Measurements from ENCODE around the gene UXT. TPM values are rescaled to one million over a fixed set of nuclear protein-coding genes. Genes with fewer than 3 reads are reported as not detected.
"Not testable (repeated sequence)": the region's sequence is repeated elsewhere in the genome, so short reads cannot be mapped to it uniquely, and the experiment has no call there.

The UXT gene, protein sequence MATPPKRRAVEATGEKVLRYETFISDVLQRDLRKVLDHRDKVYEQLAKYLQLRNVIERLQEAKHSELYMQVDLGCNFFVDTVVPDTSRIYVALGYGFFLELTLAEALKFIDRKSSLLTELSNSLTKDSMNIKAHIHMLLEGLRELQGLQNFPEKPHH
- 62.6 and 106 TPM in 2 replicates for total RNA-seq

DNA sequence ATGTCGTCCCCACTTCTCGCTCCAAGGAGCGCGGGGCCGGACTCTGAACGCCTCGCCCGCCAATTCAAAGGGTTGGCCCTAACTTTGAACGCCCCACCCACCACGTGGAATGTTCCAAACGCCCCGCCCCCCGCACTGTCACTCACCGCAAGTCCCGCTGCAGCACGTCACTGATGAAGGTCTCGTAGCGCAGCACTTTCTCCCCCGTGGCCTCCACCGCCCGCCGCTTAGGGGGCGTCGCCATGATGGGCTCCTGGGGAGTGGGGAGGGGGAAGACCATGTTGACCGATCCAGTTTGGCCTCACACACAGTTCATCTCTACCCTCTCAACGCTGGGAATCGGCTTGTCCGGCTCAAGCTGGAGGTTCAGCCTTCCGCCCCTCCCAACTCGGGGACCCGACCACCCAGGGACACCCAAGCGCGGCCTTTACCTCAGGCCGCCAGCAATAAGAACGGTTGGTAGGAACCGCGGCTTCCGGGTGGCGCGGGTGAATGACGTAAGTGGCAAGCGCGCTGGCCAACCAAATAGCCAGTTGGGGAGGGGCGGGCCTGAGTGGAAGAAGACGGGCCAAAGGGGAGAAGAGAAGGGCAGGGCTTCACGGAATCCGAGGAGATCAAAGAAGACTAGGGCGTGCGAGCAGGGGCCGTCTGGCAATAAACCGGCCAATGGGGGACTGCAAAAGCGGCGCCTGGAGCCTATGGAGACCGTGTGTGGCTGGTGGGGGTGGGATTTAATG lies at the start of gene UXT:
TSS of gene UXT (minus strand) at position 497 of the 737 bp plus-strand sequence. CDS start at position 244, 253 bp downstream.
- peak; percentile 84 for DNase-seq (ENCODE audit: low read depth)

GRCh38 chrX:47707031-47707780 lies 48.2 kb upstream of the UXT start:
- no peak for DNase-seq (ENCODE audit: low read depth)

DNA sequence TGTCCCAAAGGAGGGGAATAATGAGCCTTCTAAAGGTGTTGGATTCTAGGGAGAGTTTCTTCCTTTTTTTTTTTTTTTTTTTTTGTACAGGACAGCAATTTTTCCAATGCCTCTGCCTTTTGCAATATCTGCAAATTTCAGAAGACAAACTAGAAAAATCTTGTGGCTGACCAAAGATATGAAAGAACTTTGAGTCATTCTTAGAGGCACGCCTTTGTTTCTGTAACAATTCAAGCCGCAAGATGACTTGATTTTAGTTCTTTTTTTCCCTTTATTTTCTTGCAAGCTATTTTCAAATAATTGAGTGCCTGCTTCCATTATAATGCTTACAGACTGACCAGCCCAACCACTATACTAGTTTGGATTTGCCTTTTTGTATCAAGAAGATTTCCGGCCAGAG lies 47.6 kb upstream of the UXT start:
- no peak for DNase-seq (ENCODE audit: low read depth)

GRCh38 chrX:47704736-47705135 lies 45.8 kb upstream of the UXT start:
- DNase-seq (ENCODE audit: low read depth) = no peak

DNA sequence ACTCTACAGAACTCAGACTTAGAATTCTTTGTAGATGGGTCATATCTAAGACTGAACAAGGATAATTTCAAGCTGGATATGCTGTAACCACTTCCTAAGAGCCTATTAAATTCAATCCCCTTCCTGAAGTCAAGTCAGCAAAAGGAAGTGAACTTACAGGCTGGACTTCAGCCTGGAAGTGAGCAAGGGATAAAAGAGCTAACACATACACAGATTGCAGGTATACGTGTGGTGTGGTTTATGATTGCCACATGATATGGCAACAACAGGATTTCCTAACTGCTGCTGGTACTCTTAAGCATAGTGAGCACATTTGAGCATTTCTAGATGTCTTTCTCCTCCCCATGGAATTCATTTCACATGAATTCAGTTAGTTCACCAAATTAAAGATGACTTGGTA lies 38.2 kb upstream of the UXT start:
- DNase-seq (ENCODE audit: low read depth) = no peak

DNA sequence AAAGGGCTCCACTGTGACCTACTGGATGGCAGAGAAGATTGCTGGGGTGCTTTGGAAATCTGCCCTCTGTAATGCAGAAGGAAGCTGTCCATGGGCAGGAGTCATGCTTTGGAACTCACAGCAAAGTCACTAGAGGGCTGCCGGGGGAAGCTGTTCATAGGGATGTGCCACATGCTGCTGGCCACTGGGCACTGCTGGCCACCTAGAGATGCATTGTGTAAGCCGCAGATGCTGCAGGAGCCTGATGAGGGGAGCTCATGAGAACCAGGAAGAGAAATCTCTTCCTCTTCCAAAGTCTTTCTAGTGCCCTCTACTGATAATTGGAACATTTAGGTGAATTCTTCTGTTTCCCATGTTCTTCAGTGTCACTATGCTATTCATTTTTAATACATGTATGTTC lies 31.2 kb upstream of the UXT start:
- peak; percentile 2 for DNase-seq (ENCODE audit: low read depth)

DNA sequence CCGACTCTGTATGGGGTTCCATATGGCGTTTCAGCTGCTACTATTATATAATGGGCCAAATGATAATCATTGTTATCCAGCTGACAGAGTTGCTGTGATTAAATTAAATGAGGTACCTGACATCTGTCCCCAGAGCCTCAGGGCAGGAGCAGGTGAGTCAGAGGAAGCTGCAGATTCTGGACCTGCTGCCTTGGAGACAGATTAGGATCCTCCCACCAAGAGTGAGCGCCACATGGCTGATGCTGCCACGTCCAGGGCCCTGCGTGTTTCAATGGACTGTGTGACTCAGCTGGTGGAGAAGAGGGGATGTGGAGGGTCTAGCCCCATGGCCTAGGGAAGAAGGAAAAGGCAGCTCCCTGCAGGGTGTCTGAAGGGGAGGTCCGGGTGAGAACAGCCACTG lies 28.3 kb upstream of the UXT start:
- DNase-seq (ENCODE audit: low read depth) = no peak

DNA sequence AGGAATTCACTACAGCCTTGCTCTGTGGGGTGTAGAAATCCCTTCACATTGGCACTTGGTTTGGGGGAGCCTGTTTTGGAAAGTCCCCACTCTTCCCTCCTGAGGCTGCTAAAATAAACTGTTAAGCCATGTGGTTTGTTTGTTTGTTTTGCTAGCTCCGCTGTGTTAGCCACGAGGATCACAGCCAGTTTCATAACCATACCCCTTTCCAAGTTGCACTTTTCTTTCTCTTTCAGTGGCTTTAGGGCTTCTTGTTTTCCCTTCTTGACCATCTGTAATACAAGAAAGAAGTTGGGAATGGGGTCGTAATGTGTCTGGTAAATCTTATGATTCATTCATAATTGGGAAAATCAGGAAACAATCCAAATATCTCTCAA lies 24.8 kb upstream of the UXT start:
- no peak for DNase-seq (ENCODE audit: low read depth)

DNA sequence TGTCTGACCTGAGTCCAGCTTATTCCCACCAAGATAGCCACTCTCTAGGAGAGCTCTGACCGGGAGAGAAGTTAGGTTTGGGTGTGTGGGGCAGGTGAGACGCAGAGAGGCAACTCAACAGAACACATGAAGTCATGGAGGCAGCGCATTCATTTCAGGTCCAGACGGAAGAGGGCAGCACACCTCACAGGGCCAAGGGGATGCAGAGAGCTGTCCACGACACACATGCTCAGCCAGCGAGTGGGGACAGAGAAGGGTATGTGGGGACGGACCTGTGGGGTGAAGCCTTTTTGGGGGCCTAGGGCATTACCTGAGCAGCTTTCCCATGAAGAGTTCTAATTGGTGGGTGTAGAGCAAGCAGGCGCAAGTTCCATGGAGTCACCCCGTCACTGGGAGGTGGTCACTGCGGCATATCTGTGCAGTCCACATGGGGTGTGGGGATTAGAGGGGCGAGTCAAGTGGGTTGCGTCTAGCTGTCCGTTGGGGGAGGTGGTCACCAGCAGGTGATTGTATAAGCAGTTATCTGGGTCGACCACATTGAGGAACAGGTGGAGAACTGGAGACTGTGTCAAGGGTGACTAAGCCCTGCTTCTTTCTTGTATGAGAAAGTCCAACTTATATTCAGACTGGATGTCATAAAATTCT lies 24.3 kb upstream of the UXT start:
- DNase-seq (ENCODE audit: low read depth) = peak; percentile 18

DNA sequence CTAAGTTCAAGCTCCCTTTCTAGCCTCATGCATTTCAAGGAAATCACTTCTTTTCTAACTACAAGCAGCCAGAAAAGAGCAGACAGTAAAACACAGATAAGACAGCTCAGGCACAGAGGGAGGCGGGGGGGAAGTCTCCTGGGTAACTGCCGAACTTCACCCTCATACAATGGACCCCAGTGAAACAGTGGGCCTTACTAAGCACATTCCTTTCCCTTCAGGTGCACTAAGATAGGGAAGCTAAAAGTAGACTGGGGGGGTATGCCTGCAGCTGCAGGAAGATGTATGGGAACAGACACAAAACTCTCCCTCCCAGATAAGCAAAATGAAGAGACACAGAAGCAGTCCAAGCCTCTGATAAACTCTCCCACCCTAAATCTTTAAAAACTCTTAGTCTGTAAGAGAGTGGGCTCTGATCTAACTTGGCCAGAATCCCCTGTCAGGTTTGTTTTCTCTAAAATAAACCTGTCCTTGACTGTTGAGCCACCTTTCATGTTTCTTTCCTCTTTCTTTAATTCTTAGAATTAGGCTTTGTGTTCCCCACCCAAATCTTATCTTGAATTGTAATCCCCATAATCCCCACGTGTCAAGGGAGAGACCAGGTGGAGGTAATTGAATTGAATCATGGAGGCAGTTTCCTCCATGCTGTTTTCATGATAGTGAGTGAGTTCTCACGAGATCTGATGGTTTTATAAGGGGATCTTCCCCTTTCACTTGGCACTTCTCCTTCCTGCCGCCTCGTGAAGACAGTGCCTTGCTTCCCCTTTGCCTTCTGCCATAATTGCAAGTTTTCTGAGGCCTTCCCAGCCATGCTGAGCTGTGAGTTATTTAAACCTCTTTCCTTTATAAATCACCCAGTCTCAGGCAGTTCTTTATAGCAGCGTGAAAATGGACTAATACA lies 17.2 kb upstream of the UXT start:
- DNase-seq (ENCODE audit: low read depth) = not testable (repeated sequence)

DNA sequence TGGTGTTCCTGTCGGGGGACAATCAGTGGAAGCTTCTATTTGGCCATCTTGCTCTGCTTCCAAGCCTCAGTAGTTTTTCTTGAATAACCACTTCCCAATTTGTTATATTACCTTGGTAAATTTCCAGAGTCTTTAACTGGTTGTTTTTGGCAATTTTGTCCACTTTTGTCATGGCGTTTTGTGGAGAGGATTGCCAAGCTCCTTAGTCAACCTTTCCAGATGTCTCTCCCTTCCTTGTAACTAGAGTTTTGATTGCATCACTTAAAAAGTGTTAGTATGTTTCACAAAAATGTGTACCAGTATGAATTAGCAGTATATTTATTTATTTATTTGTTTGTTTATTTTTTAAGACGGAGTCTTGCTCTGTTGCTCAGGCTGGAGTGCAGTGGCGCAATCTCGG lies 15.8 kb upstream of the UXT start:
- DNase-seq (ENCODE audit: low read depth) = no peak

DNA sequence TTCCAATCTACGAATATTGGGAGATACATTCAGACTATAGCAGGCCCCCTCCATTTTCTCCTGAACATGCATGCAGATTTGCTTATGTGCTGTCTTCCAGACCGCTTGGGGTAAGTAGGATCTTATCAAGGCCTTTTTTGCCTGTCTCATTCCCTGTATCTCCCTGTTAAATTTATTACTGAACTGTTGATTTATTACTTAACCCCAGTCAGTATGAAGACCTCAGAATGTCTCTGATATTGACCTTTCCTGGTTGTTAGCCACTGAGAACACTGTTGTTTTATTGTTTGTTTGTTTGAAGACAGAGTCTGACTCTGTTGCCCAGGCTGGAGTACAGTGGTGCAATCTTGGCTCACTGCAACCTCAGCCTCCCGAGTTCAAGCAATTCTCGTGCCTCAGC lies 6.8 kb upstream of the UXT start:
- not testable (repeated sequence) for DNase-seq (ENCODE audit: low read depth)

GRCh38 chrX:47664737-47665136 lies 5.8 kb upstream of the UXT start:
- no peak for DNase-seq (ENCODE audit: low read depth)

- peak; percentile 90 for DNase-seq (ENCODE audit: low read depth)
Observed at GRCh38 chrX:47662144-47662657, 3.2 kb upstream of the UXT start.

GRCh38 chrX:47661539-47661938 lies 2.6 kb upstream of the UXT start:
- DNase-seq (ENCODE audit: low read depth) = no peak

- no peak for DNase-seq (ENCODE audit: low read depth)
Observed at GRCh38 chrX:47659421-47659726, 394 bp upstream of the UXT start.

DNA sequence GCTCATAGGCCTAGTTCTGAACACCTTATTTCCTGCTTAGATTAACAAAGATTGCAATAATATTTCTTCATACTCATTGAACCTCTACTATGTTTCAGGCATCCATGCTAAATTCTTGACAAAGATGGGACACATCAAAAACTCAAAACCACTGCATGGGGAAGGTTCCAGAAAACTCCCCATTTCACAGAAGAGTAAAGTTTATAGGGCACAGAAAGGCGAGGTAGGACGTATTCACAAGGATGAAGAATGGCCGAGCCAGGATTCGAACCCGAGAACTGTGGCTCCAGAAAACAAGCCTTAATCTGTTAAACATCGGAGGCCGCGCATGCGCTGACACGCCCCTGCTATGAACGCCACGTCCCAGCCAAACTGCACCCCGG lies 688 bp downstream of the UXT start:
- DNase-seq (ENCODE audit: low read depth) = no peak

DNA sequence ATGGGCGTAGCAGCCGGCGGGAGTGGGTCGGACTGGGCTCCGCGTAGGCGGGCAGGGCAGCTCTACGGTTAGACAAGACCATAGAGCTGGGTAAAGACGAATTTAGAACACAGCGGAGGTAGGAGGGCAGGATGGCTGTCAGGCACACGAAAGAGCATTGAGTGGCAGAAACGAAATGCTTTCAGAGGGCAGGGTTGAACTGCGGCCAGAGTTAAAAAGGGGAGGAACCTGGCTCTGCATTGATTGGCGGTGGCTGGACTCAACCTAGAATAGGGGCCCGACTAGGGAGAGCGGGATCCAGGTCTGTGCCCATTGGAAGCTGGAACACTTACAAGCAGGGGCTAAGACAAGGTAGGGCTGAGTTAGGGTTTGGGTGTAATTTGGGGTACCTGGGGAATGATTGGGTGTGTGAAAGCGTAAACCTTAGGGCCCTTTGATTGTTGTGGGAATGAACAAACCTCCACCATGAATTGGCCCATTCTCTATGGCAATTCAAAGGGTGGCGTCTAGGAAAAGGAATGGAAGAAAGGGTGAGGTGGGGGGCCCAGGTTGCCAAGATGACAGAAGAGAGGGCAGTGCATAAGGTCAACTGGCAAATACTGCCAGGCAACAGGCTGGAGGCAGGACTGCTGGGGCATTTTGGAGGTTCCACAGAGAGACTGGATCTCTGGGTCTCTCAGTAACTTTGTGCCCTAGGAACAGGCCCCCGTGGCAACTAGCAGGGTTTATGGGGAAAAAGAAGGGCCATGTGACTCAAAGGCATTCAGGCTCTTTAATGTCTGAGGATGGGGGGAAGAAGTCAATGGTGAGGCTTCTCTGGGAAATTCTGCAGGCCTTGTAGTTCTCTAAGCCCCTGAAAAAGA lies 7.7 kb downstream of the UXT start:
- DNase-seq (ENCODE audit: low read depth) = no peak

DNA sequence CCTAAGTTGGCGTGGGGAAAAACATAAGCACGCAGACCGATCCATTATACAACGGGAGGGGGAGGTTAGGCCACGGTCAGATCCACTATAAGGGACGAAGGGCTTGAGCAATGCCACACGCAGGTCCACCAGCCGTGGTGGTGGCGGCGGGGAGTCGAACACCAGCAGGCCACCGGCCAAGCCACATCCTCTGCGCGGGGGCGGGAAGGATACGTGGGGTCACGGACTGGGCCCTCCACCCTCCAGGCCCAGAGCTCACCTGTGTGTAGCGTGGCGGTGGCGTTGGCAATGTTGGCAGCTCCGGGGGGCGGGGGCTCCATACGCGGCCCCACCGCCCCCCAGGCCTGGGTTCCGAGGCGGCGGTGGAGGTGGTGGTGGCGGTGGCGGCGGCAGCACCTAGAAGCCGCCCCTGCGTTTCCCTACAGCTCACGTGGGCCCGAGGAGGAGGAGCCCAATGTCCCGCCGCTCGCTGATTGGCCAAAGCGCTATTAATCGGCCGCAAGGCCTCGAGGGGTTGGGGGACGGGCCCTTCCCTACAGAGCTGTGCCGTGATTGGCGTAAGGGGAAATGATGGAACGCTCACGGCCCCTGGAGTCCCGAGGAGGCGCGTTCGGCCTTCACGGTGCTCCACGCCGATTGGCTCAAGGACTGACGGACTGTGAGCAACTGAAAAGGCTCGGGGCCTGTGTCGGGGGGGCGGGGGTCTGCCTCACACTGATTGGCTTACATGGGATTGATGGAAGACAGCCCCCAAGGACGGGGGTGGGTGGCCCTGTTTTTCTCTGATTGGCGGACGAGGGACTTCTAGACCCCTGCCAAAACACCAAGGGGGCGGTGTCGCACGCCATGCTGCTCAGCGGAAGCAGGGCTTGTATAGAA lies 8.6 kb downstream of the UXT start, which contains the start of gene ELK1:
TSS of gene ELK1 (minus strand) at position 400 of the 879 bp plus-strand sequence. CDS start 9,122 bp downstream, outside the sequence.
- peak; percentile 92 for DNase-seq (ENCODE audit: low read depth)

Measured in renal cortical epithelial cell (primary cell).